Effector memory CD8-positive, alpha-beta T cell (primary cell): ENCODE results near the gene ZFTA.

Source experiments
- ATAC-seq: fragments of 150-1000 bp; cut with Tn5 transposase; replicated peaks from 2 replicates; pipeline ENCODE4 v1.10.0; 2021; ENCODE audit warnings: mild to moderate bottlenecking, moderate library complexity
- DNase-seq, 3 experiments: peaks; one replicate each; pipeline ENCODE4 v3.0.0; 2021
- H3K27ac Mint-ChIP-seq, 2 donors: one replicate each; pipeline ENCODE4 v1.8.0; 2022; ENCODE audit warnings: mild to moderate bottlenecking in 2 of 2, mixed read lengths in 2 of 2, moderate library complexity in 2 of 2
- H3K27me3 Mint-ChIP-seq, 2 donors: one replicate each; pipeline ENCODE4 v1.8.0; 2022; ENCODE audit warnings: mixed read lengths in 2 of 2
- H3K36me3 Mint-ChIP-seq: one replicate; pipeline ENCODE4 v1.8.0; 2022; ENCODE audit warnings: mild to moderate bottlenecking, moderate library complexity, mixed read lengths; ENCODE audit not compliant: insufficient read depth
- H3K4me1 Mint-ChIP-seq, 2 donors: one replicate each; pipeline ENCODE4 v1.8.0; 2022; ENCODE audit warnings: low read depth in 2 of 2, mixed read lengths in 2 of 2
- H3K4me3 Mint-ChIP-seq, 2 donors: one replicate each; pipeline ENCODE4 v1.8.0; 2022; ENCODE audit warnings: mild to moderate bottlenecking in 2 of 2, mixed read lengths in 2 of 2, moderate library complexity in 2 of 2
- H3K9me3 Mint-ChIP-seq, 2 donors: one replicate each; pipeline ENCODE4 v1.8.0; 2022; ENCODE audit warnings: mixed read lengths in 2 of 2

Gene ZFTA

GRCh38 chr11:63756919-63757761 lies 11.4 kb downstream of the ZFTA start:
- DNase-seq (no peak), ATAC-seq (no peak)
- no peaks in the 10 kb centered on the region for H3K9me3 Mint-ChIP-seq
- H3K36me3 Mint-ChIP-seq, result peaks cover 19% of the 10 kb centered on the region
- no peak overlapping the region for H3K4me3 Mint-ChIP-seq
- no peaks in the 10 kb centered on the region for H3K27me3 Mint-ChIP-seq
- H3K27ac Mint-ChIP-seq, result no peak overlapping the region
- no peaks in the 10 kb centered on the region for H3K4me1 Mint-ChIP-seq

GRCh38 chr11:63749624-63750023 lies 19.0 kb downstream of the ZFTA start:
- Mint-ChIP-seq H3K9me3 (no peaks in the 10 kb centered on the region), H3K4me3 (no peak overlapping the region), H3K27me3 (no peaks in the 10 kb centered on the region), H3K36me3 (peaks cover 15% of the 10 kb centered on the region), H3K27ac (no peak overlapping the region), H3K4me1 (peaks cover 0 to 7% of the 10 kb centered on the region in 2 donors)
- no peak for DNase-seq
- ATAC-seq, result no peak

GRCh38 chr11:63747011-63747410 lies 21.6 kb downstream of the ZFTA start:
- DNase-seq, result no peak
- H3K9me3 Mint-ChIP-seq, result no peaks in the 10 kb centered on the region
- peaks cover 11% of the 10 kb centered on the region for H3K36me3 Mint-ChIP-seq
- H3K27ac Mint-ChIP-seq, result no peak overlapping the region
- peaks cover 0 to 7% of the 10 kb centered on the region in 2 donors for H3K4me1 Mint-ChIP-seq
- no peaks in the 10 kb centered on the region for H3K27me3 Mint-ChIP-seq
- H3K4me3 Mint-ChIP-seq, result no peak overlapping the region
- no peak for ATAC-seq

- Mint-ChIP-seq H3K4me3 (no peak overlapping the region), H3K4me1 (peaks cover 0 to 7% of the 10 kb centered on the region in 2 donors), H3K27me3 (no peaks in the 10 kb centered on the region), H3K9me3 (no peaks in the 10 kb centered on the region), H3K36me3 (peaks cover 6% of the 10 kb centered on the region), H3K27ac (no peak overlapping the region)
- DNase-seq, result no peak
- ATAC-seq, result no peak
These were observed 23.0 kb downstream of the ZFTA start for GRCh38 chr11:63745304-63746170.

- Mint-ChIP-seq H3K27ac (no peak overlapping the region), H3K9me3 (no peaks in the 10 kb centered on the region), H3K27me3 (no peaks in the 10 kb centered on the region), H3K36me3 (peaks cover 3% of the 10 kb centered on the region), H3K4me1 (peaks cover 2 to 3% of the 10 kb centered on the region in 2 donors), H3K4me3 (no peak overlapping the region)
- DNase-seq, result peak; percentile 58 to 65 (median 63)
- ATAC-seq, result peak; percentile 49
These were observed 29.7 kb downstream of the ZFTA start for GRCh38 chr11:63738720-63739360.

- H3K36me3 Mint-ChIP-seq, result peaks cover 3% of the 10 kb centered on the region
- no peak for ATAC-seq
- no peak for DNase-seq
- no peaks in the 10 kb centered on the region for H3K9me3 Mint-ChIP-seq
- H3K4me3 Mint-ChIP-seq, result no peak overlapping the region
- H3K27me3 Mint-ChIP-seq, result no peaks in the 10 kb centered on the region
- peaks cover 2 to 3% of the 10 kb centered on the region in 2 donors for H3K4me1 Mint-ChIP-seq
- peak overlapping the region in 1 of 2 donors; percentile 76 for H3K27ac Mint-ChIP-seq
These were observed 30.9 kb downstream of the ZFTA start for GRCh38 chr11:63737718-63738117.

GRCh38 chr11:63736864-63737263 lies 31.7 kb downstream of the ZFTA start:
- peaks cover 2 to 3% of the 10 kb centered on the region in 2 donors for H3K4me1 Mint-ChIP-seq
- no peak for DNase-seq
- H3K27ac Mint-ChIP-seq, result no peak overlapping the region
- no peak overlapping the region for H3K4me3 Mint-ChIP-seq
- ATAC-seq, result no peak
- H3K36me3 Mint-ChIP-seq, result peaks cover 3% of the 10 kb centered on the region
- H3K9me3 Mint-ChIP-seq, result no peaks in the 10 kb centered on the region
- H3K27me3 Mint-ChIP-seq, result no peaks in the 10 kb centered on the region

GRCh38 chr11:63729326-63729725 lies 39.2 kb downstream of the ZFTA start:
- Mint-ChIP-seq H3K36me3 (no peaks in the 10 kb centered on the region), H3K27ac (no peak overlapping the region), H3K4me1 (no peaks in the 10 kb centered on the region), H3K27me3 (no peaks in the 10 kb centered on the region), H3K9me3 (no peaks in the 10 kb centered on the region), H3K4me3 (no peak overlapping the region)
- ATAC-seq, result no peak
- no peak for DNase-seq

GRCh38 chr11:63720611-63721010 lies 48.0 kb downstream of the ZFTA start:
- peaks cover 5 to 8% of the 10 kb centered on the region in 2 donors for H3K4me1 Mint-ChIP-seq
- DNase-seq (no peak), ATAC-seq (no peak)
- no peak overlapping the region for H3K4me3 Mint-ChIP-seq
- H3K27me3 Mint-ChIP-seq, result no peaks in the 10 kb centered on the region
- H3K36me3 Mint-ChIP-seq, result peaks cover 3% of the 10 kb centered on the region
- H3K27ac Mint-ChIP-seq, result no peak overlapping the region
- no peaks in the 10 kb centered on the region for H3K9me3 Mint-ChIP-seq

GRCh38 chr11:63719987-63720386 lies 48.6 kb downstream of the ZFTA start:
- H3K9me3 Mint-ChIP-seq, result no peaks in the 10 kb centered on the region
- DNase-seq, result no peak
- no peak for ATAC-seq
- H3K36me3 Mint-ChIP-seq, result peaks cover 3% of the 10 kb centered on the region
- no peak overlapping the region for H3K4me3 Mint-ChIP-seq
- peaks cover 5 to 8% of the 10 kb centered on the region in 2 donors for H3K4me1 Mint-ChIP-seq
- H3K27me3 Mint-ChIP-seq, result no peaks in the 10 kb centered on the region
- no peak overlapping the region for H3K27ac Mint-ChIP-seq

GRCh38 chr11:63719001-63719400 lies 49.6 kb downstream of the ZFTA start:
- Mint-ChIP-seq H3K9me3 (no peaks in the 10 kb centered on the region), H3K4me1 (peaks cover 5 to 8% of the 10 kb centered on the region in 2 donors), H3K27ac (peak overlapping the region in 1 of 2 donors; percentile 39), H3K36me3 (peaks cover 3% of the 10 kb centered on the region), H3K27me3 (no peaks in the 10 kb centered on the region), H3K4me3 (no peak overlapping the region)
- no peak for DNase-seq
- ATAC-seq, result no peak
